Measurements from ENCODE around the gene CSAD.
A peak's percentile ranks its signal among the peaks of the same experiment; 100 is the strongest.
"Not testable (repeated sequence)": the region's sequence is repeated elsewhere in the genome, so short reads cannot be mapped to it uniquely, and the experiment has no call there.

CSAD gene

DNA sequence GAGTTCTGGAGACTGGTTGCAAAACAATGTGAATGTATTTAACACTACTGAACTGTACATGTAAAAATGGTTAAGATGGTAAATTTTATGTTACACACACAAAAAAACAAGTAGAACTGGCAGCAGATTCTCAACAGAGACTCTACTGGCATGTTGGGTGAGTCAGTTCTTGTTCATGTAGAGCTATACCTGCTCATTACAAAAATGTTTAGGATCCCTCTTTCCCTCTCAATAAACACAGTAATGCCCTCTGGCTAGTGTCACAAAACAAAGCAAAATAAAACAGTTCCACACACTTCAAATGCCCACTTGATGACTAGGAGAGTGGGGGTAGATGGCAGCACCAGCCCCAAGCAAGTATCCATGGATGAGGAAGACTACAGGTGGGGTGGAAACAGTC lies 13.9 kb downstream of the CSAD start (continued):
- no peak for TF ChIP-seq ZNF565 (CRISPR knock-in tag; conservative IDR thresholded peaks at IDR 0.05; ENCODE audit: low read depth)
- no peak for TF ChIP-seq ISL1 (CRISPR knock-in tag; IDR thresholded peaks at IDR 0.05)
- no peak for TF ChIP-seq TCF4 (CRISPR knock-in tag; IDR thresholded peaks at IDR 0.05; ENCODE audit: borderline replicate concordance)
- TF ChIP-seq GLIS3 (CRISPR knock-in tag; IDR thresholded peaks at IDR 0.05), result no peak

- ATAC-seq, result not testable (repeated sequence)
Observed at GRCh38 chr12:53163008-53163407, 17.7 kb downstream of the CSAD start.

- TF ChIP-seq ZFP30 (CRISPR knock-in tag; IDR thresholded peaks at IDR 0.05) (no peak), ZNF8 (CRISPR knock-in tag; IDR thresholded peaks at IDR 0.05) (no peak), GLIS3 (CRISPR knock-in tag; IDR thresholded peaks at IDR 0.05) (no peak), SNAI2 (CRISPR knock-in tag; IDR thresholded peaks at IDR 0.05) (no peak), ZC3H10 (CRISPR knock-in tag; IDR thresholded peaks at IDR 0.05) (no peak), RARB (CRISPR knock-in tag; IDR thresholded peaks at IDR 0.05) (no peak), CSDC2 (CRISPR knock-in tag; IDR thresholded peaks at IDR 0.05) (no peak), OSR1 (CRISPR knock-in tag; IDR thresholded peaks at IDR 0.05) (no peak), CSRNP3 (CRISPR knock-in tag; IDR thresholded peaks at IDR 0.05) (no peak), ZNF70 (CRISPR knock-in tag; IDR thresholded peaks at IDR 0.05) (no peak), PATZ1 (CRISPR knock-in tag; IDR thresholded peaks at IDR 0.05; ENCODE audit: borderline replicate concordance) (no peak)
- TF ChIP-seq, protein P1, sequence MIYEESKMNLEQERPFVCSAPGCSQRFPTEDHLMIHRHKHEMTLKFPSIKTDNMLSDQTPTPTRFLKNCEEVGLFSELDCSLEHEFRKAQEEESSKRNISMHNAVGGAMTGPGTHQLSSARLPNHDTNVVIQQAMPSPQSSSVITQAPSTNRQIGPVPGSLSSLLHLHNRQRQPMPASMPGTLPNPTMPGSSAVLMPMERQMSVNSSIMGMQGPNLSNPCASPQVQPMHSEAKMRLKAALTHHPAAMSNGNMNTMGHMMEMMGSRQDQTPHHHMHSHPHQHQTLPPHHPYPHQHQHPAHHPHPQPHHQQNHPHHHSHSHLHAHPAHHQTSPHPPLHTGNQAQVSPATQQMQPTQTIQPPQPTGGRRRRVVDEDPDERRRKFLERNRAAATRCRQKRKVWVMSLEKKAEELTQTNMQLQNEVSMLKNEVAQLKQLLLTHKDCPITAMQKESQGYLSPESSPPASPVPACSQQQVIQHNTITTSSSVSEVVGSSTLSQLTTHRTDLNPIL (CRISPR knock-in tag; IDR thresholded peaks at IDR 0.05; ENCODE audit: low read depth), result no peak
- TF ChIP-seq, protein P2, sequence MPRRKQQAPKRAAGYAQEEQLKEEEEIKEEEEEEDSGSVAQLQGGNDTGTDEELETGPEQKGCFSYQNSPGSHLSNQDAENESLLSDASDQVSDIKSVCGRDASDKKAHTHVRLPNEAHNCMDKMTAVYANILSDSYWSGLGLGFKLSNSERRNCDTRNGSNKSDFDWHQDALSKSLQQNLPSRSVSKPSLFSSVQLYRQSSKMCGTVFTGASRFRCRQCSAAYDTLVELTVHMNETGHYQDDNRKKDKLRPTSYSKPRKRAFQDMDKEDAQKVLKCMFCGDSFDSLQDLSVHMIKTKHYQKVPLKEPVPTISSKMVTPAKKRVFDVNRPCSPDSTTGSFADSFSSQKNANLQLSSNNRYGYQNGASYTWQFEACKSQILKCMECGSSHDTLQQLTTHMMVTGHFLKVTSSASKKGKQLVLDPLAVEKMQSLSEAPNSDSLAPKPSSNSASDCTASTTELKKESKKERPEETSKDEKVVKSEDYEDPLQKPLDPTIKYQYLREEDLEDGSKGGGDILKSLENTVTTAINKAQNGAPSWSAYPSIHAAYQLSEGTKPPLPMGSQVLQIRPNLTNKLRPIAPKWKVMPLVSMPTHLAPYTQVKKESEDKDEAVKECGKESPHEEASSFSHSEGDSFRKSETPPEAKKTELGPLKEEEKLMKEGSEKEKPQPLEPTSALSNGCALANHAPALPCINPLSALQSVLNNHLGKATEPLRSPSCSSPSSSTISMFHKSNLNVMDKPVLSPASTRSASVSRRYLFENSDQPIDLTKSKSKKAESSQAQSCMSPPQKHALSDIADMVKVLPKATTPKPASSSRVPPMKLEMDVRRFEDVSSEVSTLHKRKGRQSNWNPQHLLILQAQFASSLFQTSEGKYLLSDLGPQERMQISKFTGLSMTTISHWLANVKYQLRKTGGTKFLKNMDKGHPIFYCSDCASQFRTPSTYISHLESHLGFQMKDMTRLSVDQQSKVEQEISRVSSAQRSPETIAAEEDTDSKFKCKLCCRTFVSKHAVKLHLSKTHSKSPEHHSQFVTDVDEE (CRISPR knock-in tag; IDR thresholded peaks at IDR 0.05), result no peak
- TF ChIP-seq, protein P3, sequence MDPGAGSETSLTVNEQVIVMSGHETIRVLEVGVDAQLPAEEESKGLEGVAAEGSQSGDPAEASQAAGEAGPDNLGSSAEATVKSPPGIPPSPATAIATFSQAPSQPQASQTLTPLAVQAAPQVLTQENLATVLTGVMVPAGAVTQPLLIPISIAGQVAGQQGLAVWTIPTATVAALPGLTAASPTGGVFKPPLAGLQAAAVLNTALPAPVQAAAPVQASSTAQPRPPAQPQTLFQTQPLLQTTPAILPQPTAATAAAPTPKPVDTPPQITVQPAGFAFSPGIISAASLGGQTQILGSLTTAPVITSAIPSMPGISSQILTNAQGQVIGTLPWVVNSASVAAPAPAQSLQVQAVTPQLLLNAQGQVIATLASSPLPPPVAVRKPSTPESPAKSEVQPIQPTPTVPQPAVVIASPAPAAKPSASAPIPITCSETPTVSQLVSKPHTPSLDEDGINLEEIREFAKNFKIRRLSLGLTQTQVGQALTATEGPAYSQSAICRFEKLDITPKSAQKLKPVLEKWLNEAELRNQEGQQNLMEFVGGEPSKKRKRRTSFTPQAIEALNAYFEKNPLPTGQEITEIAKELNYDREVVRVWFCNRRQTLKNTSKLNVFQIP (CRISPR knock-in tag; IDR thresholded peaks at IDR 0.05; ENCODE audit: borderline replicate concordance, low read depth), result no peak
- no peak for ATAC-seq
Observed at GRCh38 chr12:53161119-53161911, 19.4 kb downstream of the CSAD start.

DNA sequence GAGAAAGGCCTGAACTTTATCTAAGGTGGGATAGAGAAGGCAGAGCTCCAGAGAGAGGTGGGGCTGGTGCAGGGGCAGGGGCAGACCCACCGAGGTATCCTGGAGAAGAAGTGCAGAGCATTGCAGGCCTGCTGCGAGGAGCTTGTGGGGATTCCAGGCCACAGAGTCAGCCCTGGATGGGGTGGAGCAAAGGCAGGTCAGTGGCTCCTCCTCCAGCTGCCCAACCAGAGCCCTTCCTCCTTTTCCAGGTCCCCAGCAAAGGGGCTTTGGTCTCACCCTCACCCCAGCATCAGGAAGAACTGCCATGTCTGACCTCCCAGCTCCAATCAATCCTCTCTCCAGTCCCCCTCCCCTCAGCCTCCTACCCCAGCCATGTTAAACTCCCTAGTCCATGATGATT lies 20.1 kb downstream of the CSAD start:
- 0 out of 3 replicates have a peak, but pooled peaks have one; percentile 15 for ATAC-seq
- TF ChIP-seq ARNTL (CRISPR knock-in tag; IDR thresholded peaks at IDR 0.05; ENCODE audit: borderline replicate concordance, low read depth) (no peak), TCF4 (CRISPR knock-in tag; IDR thresholded peaks at IDR 0.05; ENCODE audit: borderline replicate concordance) (no peak), OSR1 (CRISPR knock-in tag; IDR thresholded peaks at IDR 0.05) (no peak), ZFP3 (CRISPR knock-in tag; IDR thresholded peaks at IDR 0.05) (no peak), RARB (CRISPR knock-in tag; IDR thresholded peaks at IDR 0.05) (no peak), PATZ1 (CRISPR knock-in tag; IDR thresholded peaks at IDR 0.05; ENCODE audit: borderline replicate concordance) (no peak), ESRRG (CRISPR knock-in tag; IDR thresholded peaks at IDR 0.05) (no peak), CSDC2 (CRISPR knock-in tag; IDR thresholded peaks at IDR 0.05) (no peak), ZC3H10 (CRISPR knock-in tag; IDR thresholded peaks at IDR 0.05) (no peak), TOX (CRISPR knock-in tag; IDR thresholded peaks at IDR 0.05; ENCODE audit: borderline replicate concordance) (no peak)
- TF ChIP-seq, protein P2 (CRISPR knock-in tag; IDR thresholded peaks at IDR 0.05), result no peak

All from SK-N-SH treated with all-trans-retinoic acid at 6 μM for 48 hours (cell line).